ENCODE measurements around the gene MAN1B1. TPM values are rescaled to one million over a fixed set of nuclear protein-coding genes. Genes with fewer than 3 reads are reported as not detected.
A peak's percentile ranks its signal among the peaks of the same experiment; 100 is the strongest.

MAN1B1 gene
- total and polyA plus RNA-seq, 2 of the 8 experiments (the other 6 are each of a cell fraction or from before 2014, with no cell fraction given): 33.7 to 36.3 TPM

DNA sequence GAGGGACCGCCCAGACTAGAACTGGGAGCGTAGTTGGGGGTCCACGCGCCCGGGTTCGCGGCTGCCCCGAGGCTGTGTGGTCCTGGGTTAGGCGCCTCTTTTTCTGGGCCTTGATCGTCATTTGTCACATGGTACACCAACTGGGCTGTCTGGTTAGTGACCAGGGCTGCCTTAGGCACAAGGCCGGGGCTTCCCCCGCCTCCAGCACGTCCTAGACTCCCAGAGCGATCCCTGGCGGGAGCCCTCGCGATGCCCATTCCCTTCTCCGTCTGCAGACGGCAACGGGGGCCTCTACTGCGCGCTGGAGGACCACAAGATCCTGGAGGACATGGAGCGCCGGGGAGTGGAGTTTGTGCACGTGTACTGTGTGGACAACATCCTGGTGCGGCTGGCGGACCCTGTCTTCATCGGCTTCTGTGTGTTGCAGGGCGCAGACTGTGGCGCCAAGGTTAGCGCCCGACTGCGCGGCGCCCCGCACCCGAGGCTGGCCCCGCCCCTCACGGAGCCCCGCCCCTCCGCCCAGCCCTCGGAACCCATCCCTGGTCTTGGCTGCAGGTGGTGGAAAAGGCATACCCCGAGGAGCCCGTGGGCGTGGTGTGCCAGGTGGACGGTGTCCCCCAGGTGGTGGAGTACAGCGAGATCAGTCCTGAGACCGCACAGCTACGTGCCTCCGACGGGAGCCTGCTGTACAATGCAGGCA is 7.9 kb upstream of the MAN1B1 start:
- no peaks in the 10 kb centered on the region; a peak in 1 of 8 replicates for H3K36me3 ChIP-seq (ENCODE audit: control insufficient read depth in 2 of 4, insufficient read depth in 4 of 4, low read length in 3 of 4)
- no peak for TF ChIP-seq KDM1A (IDR thresholded peaks at IDR 0.05; ENCODE audit: borderline replicate concordance, low read length)
- TF ChIP-seq SIX5 (IDR thresholded peaks at IDR 0.05; ENCODE audit: low read depth, low read length): no peak
- no peak for TF ChIP-seq BRCA1 (IDR thresholded peaks at IDR 0.05; ENCODE audit: low read depth, low read length)
- TF ChIP-seq CBX8 (IDR thresholded peaks at IDR 0.05; ENCODE audit: borderline replicate concordance, low read depth, low read length): no peak
- no peak for TF ChIP-seq ASH2L (IDR thresholded peaks at IDR 0.05; ENCODE audit: low read length)
- no peak for TF ChIP-seq MAFK (IDR thresholded peaks at IDR 0.05; ENCODE audit: low read depth, low read length)
- TF ChIP-seq SRF (IDR thresholded peaks at IDR 0.05; ENCODE audit: low read depth, low read length): no peak
- peak in 1 of 2 experiments; percentile 48; a peak in 1 of 4 replicates for TF ChIP-seq SIN3A (conservative IDR thresholded peaks at IDR 0.05 in 1 of 2, IDR thresholded peaks at IDR 0.05 in 1 of 2; ENCODE audit: low read depth in 1 of 2, low read length in 2 of 2)
- TF ChIP-seq TCF12 (IDR thresholded peaks at IDR 0.05; ENCODE audit: low read depth, low read length): no peak
- peak; percentile 37 for TF ChIP-seq MAX (IDR thresholded peaks at IDR 0.05)
- TF ChIP-seq EZH2 (IDR thresholded peaks at IDR 0.05; ENCODE audit: low read depth, low read length, severe bottlenecking): peak; percentile 55
- TF ChIP-seq NANOG (IDR thresholded peaks at IDR 0.05; ENCODE audit: insufficient read depth, low read depth, low read length, poor library complexity, severe bottlenecking): no peak

More for the DNA sequence above, 7.9 kb upstream of the MAN1B1 start:
- H3K27me3 ChIP-seq (replicated peaks in 1 of 4; ENCODE audit: control insufficient read depth in 3 of 4, extremely low read depth in 1 of 4, insufficient read depth in 3 of 4, low read length in 3 of 4): peaks cover 20 to 49% (median 34%) of the 10 kb centered on the region in 4 experiments
- no peak overlapping the region for H2BK5ac ChIP-seq (ENCODE audit: low read depth, low read length)
- H4K8ac ChIP-seq (ENCODE audit: extremely low read depth, insufficient read depth, low read length): peak overlapping the region; percentile 74
- no peak overlapping the region for H3K14ac ChIP-seq (ENCODE audit: insufficient read length)
- peaks cover 13% of the 10 kb centered on the region; the same call in 1 of the 2 replicates for H3K23me2 ChIP-seq (ENCODE audit: low read depth, low read length)
- peak overlapping the region; percentile 97 to 99 for H3K4me2 ChIP-seq (ENCODE audit: insufficient read depth in 1 of 2, low read depth in 2 of 2, low read length in 2 of 2)
- H3K56ac ChIP-seq (replicated peaks; ENCODE audit: insufficient read length, low read depth, low read length): no peak overlapping the region
- peaks cover 0 to 20% (median 12%) of the 10 kb centered on the region in 4 experiments; a peak in 6 of 7 replicates for H3K4me1 ChIP-seq (replicated peaks in 1 of 4; ENCODE audit: control insufficient read depth in 3 of 4, insufficient read depth in 4 of 4, low read length in 3 of 4)
- peaks cover 0 to 7% of the 10 kb centered on the region in 2 experiments for H4K20me1 ChIP-seq (replicated peaks in 1 of 2; ENCODE audit: control insufficient read depth in 1 of 2, insufficient read depth in 2 of 2, low read length in 2 of 2)
- FAIRE-seq (no peak), DNase-seq (ENCODE audit: low read depth in 1 of 2, low spot score in 2 of 2) (peak in 1 of 2 experiments; percentile 81)
- no peak overlapping the region for H3K18ac ChIP-seq (ENCODE audit: extremely low read depth, low read length)
- H4K91ac ChIP-seq (replicated peaks; ENCODE audit: insufficient read length, low read length): peak overlapping the region; percentile 84
- no peaks in the 10 kb centered on the region for H3K79me1 ChIP-seq (ENCODE audit: low read depth, low read length)
- H3K9me3 ChIP-seq (ENCODE audit: insufficient read depth in 2 of 2, low read depth in 1 of 2, low read length in 1 of 2): no peaks in the 10 kb centered on the region
- H2BK15ac ChIP-seq (ENCODE audit: low read length): peak overlapping the region; percentile 72; the same call in 1 of the 2 replicates
- no peak overlapping the region for H3K23ac ChIP-seq (ENCODE audit: insufficient read length)
- no peak overlapping the region for H2AK5ac ChIP-seq (ENCODE audit: low read depth, low read length)
- ChIA-PET POLR2A (ENCODE audit: partially characterized antibody) (interaction anchor here (1.1 kb wide), 2 partner anchors 8 to 232 kb away, joined by 3 to 4 read pairs; partner anchors contain the start of gene MAN1B1), CTCF (ENCODE audit: partially characterized antibody) (interaction anchor here (1.8 to 2.8 kb wide), 3 partner anchors 8 to 11 kb away, joined by 8 to 19 read pairs (median 10); partner anchors contain the start of gene SAPCD2)
- no peak overlapping the region for H2BK20ac ChIP-seq (ENCODE audit: low read length)
- no peak overlapping the region for H2BK120ac ChIP-seq (replicated peaks; ENCODE audit: low read depth, low read length)
- no peak overlapping the region for H3K27ac ChIP-seq (ENCODE audit: low read depth, low read length)
- H3K9ac ChIP-seq (replicated peaks in 1 of 4; ENCODE audit: extremely low read depth in 1 of 4, low read depth in 3 of 4, low read length in 3 of 4): no peak overlapping the region; a peak in 1 of 7 replicates
- H2AFZ ChIP-seq (ENCODE audit: low read length): peak overlapping the region; percentile 90; the same call in 1 of the 2 replicates
- peak overlapping the region; percentile 33 to 57 (median 42); a peak in 7 of 8 replicates for H3K4me3 ChIP-seq (ENCODE audit: extremely low read depth in 1 of 4, insufficient read depth in 2 of 4, low read depth in 3 of 4, low read length in 4 of 4)
- no peak overlapping the region for H3K4ac ChIP-seq (replicated peaks; ENCODE audit: insufficient read length, low read depth, low read length)
- H3K79me2 ChIP-seq (ENCODE audit: control insufficient read depth in 1 of 2, insufficient read depth in 2 of 2, low read length in 2 of 2): no peaks in the 10 kb centered on the region
- no peak overlapping the region for H4K5ac ChIP-seq (ENCODE audit: insufficient read length, low read depth, low read length)
- H2BK12ac ChIP-seq (ENCODE audit: low read depth, low read length): no peak overlapping the region
- WGBS, 2 experiments (ENCODE audit: extremely low coverage in 1 of 2, insufficient coverage in 1 of 2, insufficient read length in 1 of 2, insufficient replicate concordance in 2 of 2, low coverage in 1 of 2, low lambda C conversion rate in 2 of 2, missing lambda C conversion rate in 1 of 2): 13% methylated on average over 36 of the region's 51 CpGs; no CpG with 5 or more reads in 1 of the 2 experiments
